ENCODE results near the gene LGALS9C. TPM values are rescaled to one million over a fixed set of nuclear protein-coding genes. Genes with fewer than 3 reads are reported as not detected.
"Not testable (repeated sequence)": the region's sequence is repeated elsewhere in the genome, so short reads cannot be mapped to it uniquely, and the experiment has no call there.

Gene LGALS9C
- total RNA-seq, 1 donor from 2014 or later, result not detected

DNA sequence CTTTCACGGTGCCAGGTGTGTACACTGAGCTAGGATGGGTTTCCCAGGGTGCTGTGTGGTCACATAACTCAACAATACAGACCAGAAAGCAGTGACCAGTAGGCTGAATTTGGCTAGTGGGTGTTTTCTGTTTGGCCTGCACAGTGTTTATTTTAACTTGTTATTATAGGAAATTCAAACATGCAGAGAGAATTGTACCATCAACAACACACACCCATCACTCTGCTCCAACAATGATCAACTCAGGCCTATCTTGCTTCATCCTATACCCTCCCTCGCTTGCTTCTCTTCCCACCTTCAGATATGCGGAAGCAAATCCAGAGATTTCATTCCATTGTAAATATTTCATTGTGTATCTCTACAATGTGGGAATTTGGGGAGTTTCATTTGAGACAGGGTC, 5.2 kb downstream of the LGALS9C start:
- H3K27me3 Mint-ChIP-seq (ENCODE audit: unreplicated experiment); DNase-seq (ENCODE audit: extremely low spot score, unreplicated experiment): not testable (repeated sequence)

DNA sequence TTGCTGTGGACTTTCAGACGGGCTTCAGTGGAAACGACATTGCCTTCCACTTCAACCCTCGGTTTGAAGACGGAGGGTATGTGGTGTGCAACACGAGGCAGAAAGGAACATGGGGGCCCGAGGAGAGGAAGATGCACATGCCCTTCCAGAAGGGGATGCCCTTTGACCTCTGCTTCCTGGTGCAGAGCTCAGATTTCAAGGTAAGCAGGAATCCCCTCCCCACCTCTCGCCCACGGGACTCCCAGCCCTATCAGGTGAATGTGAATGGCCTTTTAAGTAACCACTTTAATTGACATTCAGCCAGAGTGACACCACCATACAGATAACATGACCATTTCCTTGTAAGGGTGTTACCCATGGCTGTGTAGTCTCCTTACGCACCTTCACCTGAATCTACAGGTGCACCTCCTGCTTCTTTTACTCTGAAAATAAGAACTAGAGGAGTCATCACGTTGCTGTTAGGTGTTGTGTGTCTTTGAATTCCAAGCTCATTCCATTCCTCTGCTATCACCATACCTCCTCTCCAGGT, 9.4 kb downstream of the LGALS9C start:
- H3K27ac Mint-ChIP-seq (ENCODE audit: unreplicated experiment), result not testable (repeated sequence)

More for the DNA sequence above, 5.2 kb downstream of the LGALS9C start:
- H3K36me3 Mint-ChIP-seq (ENCODE audit: unreplicated experiment); H3K4me3 Mint-ChIP-seq (ENCODE audit: unreplicated experiment); H3K9me3 Mint-ChIP-seq (ENCODE audit: unreplicated experiment); H3K27ac Mint-ChIP-seq (ENCODE audit: unreplicated experiment); H3K4me1 Mint-ChIP-seq (ENCODE audit: unreplicated experiment): not testable (repeated sequence)

DNA sequence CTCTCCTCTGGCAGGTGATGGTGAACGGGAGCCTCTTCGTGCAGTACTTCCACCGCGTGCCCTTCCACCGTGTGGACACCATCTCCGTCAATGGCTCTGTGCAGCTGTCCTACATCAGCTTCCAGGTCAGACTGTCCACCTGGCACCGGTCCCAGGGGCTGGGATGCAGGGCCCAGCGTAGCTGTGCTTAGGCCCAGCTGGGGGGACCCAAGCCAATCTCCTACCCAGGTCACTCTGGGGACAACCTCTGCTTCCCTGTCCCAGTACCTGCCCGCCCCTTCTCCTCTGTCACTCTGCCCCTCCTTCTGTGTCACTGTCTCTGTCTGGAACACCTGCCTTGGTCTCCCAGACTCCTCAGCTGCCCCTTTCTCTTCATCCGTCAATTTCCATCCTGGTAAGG, 11.0 kb downstream of the LGALS9C start:
- not testable (repeated sequence) for H3K4me3 Mint-ChIP-seq (ENCODE audit: unreplicated experiment); H3K4me1 Mint-ChIP-seq (ENCODE audit: unreplicated experiment); DNase-seq (ENCODE audit: extremely low spot score, unreplicated experiment); H3K9me3 Mint-ChIP-seq (ENCODE audit: unreplicated experiment); H3K27me3 Mint-ChIP-seq (ENCODE audit: unreplicated experiment); H3K36me3 Mint-ChIP-seq (ENCODE audit: unreplicated experiment); H3K27ac Mint-ChIP-seq (ENCODE audit: unreplicated experiment)

More for the DNA sequence above, 9.4 kb downstream of the LGALS9C start:
- not testable (repeated sequence) for H3K36me3 Mint-ChIP-seq (ENCODE audit: unreplicated experiment); H3K27me3 Mint-ChIP-seq (ENCODE audit: unreplicated experiment); DNase-seq (ENCODE audit: extremely low spot score, unreplicated experiment); H3K4me3 Mint-ChIP-seq (ENCODE audit: unreplicated experiment); H3K9me3 Mint-ChIP-seq (ENCODE audit: unreplicated experiment); H3K4me1 Mint-ChIP-seq (ENCODE audit: unreplicated experiment)

GRCh38 chr17:18488622-18489021, 12.0 kb downstream of the LGALS9C start:
- not testable (repeated sequence) for H3K4me1 Mint-ChIP-seq (ENCODE audit: unreplicated experiment); H3K9me3 Mint-ChIP-seq (ENCODE audit: unreplicated experiment); H3K27ac Mint-ChIP-seq (ENCODE audit: unreplicated experiment); DNase-seq (ENCODE audit: extremely low spot score, unreplicated experiment); H3K27me3 Mint-ChIP-seq (ENCODE audit: unreplicated experiment); H3K4me3 Mint-ChIP-seq (ENCODE audit: unreplicated experiment); H3K36me3 Mint-ChIP-seq (ENCODE audit: unreplicated experiment)

- H3K27me3 Mint-ChIP-seq (ENCODE audit: unreplicated experiment); H3K36me3 Mint-ChIP-seq (ENCODE audit: unreplicated experiment): not testable (repeated sequence)
Observed at GRCh38 chr17:18490016-18490415, 13.4 kb downstream of the LGALS9C start.

GRCh38 chr17:18492712-18493480, 16.3 kb downstream of the LGALS9C start:
- not testable (repeated sequence) for H3K36me3 Mint-ChIP-seq (ENCODE audit: unreplicated experiment); H3K4me3 Mint-ChIP-seq (ENCODE audit: unreplicated experiment); DNase-seq (ENCODE audit: extremely low spot score, unreplicated experiment); H3K27me3 Mint-ChIP-seq (ENCODE audit: unreplicated experiment); H3K27ac Mint-ChIP-seq (ENCODE audit: unreplicated experiment); H3K9me3 Mint-ChIP-seq (ENCODE audit: unreplicated experiment); H3K4me1 Mint-ChIP-seq (ENCODE audit: unreplicated experiment)

More at GRCh38 chr17:18490016-18490415, 13.4 kb downstream of the LGALS9C start:
- H3K9me3 Mint-ChIP-seq (ENCODE audit: unreplicated experiment); H3K27ac Mint-ChIP-seq (ENCODE audit: unreplicated experiment); H3K4me3 Mint-ChIP-seq (ENCODE audit: unreplicated experiment); H3K4me1 Mint-ChIP-seq (ENCODE audit: unreplicated experiment); DNase-seq (ENCODE audit: extremely low spot score, unreplicated experiment): not testable (repeated sequence)

- not testable (repeated sequence) for H3K27me3 Mint-ChIP-seq (ENCODE audit: unreplicated experiment); H3K9me3 Mint-ChIP-seq (ENCODE audit: unreplicated experiment); H3K36me3 Mint-ChIP-seq (ENCODE audit: unreplicated experiment); H3K4me3 Mint-ChIP-seq (ENCODE audit: unreplicated experiment); DNase-seq (ENCODE audit: extremely low spot score, unreplicated experiment); H3K27ac Mint-ChIP-seq (ENCODE audit: unreplicated experiment); H3K4me1 Mint-ChIP-seq (ENCODE audit: unreplicated experiment)
Observed at GRCh38 chr17:18494250-18494768, 17.7 kb downstream of the LGALS9C start.

DNA sequence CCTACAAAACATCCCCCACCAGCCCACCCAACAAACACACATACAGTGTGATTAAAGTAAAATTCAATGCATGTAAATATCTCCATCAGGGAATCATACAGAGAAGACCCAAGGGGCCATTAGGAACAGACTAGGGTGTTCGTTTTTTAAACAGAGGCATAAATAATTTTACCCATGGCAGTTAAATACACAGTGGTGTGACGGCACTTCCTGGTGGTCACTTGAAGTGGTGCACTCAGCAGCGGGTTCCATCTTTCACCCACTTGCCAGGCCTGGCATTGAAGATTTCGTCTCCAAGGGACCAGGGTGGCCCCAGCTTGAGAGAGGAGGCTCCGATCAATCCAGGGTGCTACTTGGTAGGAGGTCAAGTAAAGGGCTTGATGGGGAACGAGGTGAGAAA, 20.5 kb downstream of the LGALS9C start:
- H3K36me3 Mint-ChIP-seq (ENCODE audit: unreplicated experiment); H3K4me1 Mint-ChIP-seq (ENCODE audit: unreplicated experiment); H3K27me3 Mint-ChIP-seq (ENCODE audit: unreplicated experiment); DNase-seq (ENCODE audit: extremely low spot score, unreplicated experiment); H3K27ac Mint-ChIP-seq (ENCODE audit: unreplicated experiment); H3K9me3 Mint-ChIP-seq (ENCODE audit: unreplicated experiment); H3K4me3 Mint-ChIP-seq (ENCODE audit: unreplicated experiment): not testable (repeated sequence)
- TF ChIP-seq, protein P1, sequence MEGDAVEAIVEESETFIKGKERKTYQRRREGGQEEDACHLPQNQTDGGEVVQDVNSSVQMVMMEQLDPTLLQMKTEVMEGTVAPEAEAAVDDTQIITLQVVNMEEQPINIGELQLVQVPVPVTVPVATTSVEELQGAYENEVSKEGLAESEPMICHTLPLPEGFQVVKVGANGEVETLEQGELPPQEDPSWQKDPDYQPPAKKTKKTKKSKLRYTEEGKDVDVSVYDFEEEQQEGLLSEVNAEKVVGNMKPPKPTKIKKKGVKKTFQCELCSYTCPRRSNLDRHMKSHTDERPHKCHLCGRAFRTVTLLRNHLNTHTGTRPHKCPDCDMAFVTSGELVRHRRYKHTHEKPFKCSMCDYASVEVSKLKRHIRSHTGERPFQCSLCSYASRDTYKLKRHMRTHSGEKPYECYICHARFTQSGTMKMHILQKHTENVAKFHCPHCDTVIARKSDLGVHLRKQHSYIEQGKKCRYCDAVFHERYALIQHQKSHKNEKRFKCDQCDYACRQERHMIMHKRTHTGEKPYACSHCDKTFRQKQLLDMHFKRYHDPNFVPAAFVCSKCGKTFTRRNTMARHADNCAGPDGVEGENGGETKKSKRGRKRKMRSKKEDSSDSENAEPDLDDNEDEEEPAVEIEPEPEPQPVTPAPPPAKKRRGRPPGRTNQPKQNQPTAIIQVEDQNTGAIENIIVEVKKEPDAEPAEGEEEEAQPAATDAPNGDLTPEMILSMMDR (IDR thresholded peaks at IDR 0.05), result peak; percentile 47

DNA sequence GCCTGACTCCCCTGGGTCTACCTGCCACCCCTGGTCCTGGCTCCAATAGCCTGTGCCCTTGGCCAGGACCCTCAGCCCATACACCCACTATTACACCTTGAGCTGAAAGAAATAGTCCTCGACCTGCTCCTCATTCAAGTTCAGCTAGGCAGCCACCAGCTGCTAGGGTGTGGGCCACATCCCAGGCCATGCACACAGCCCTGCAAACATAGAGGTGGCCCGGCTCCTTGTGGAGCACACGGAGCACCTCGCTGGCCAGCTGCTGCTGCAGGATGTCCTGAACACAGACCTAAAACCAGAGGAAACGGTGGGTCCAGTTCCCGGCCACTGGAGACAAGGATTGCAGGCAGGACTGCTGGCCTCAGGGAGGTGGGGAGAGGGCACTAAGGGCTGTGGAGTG, 22.5 kb downstream of the LGALS9C start:
- H3K4me3 Mint-ChIP-seq (ENCODE audit: unreplicated experiment); H3K27ac Mint-ChIP-seq (ENCODE audit: unreplicated experiment); H3K27me3 Mint-ChIP-seq (ENCODE audit: unreplicated experiment); H3K4me1 Mint-ChIP-seq (ENCODE audit: unreplicated experiment); H3K9me3 Mint-ChIP-seq (ENCODE audit: unreplicated experiment); H3K36me3 Mint-ChIP-seq (ENCODE audit: unreplicated experiment); DNase-seq (ENCODE audit: extremely low spot score, unreplicated experiment): not testable (repeated sequence)

DNA sequence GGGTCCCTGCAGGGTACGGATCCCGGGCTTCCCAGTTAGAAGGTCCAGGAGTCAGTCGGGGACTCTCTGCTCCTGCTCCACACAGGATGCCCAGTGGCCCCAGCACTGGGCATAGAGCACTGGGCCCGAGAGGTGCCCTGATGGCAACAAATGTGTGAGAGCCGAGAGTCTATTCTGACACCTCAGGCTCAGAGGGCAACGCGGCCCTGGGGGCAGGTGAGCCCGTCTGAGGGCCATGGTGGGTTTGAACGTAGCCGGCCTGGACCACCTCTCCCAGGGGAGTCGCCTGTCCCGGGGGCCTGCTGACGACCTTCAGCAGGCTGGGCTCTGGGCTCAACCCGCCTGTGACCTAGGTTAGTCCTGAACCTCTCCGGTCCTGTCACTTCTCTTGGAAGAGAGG, 23.2 kb downstream of the LGALS9C start:
- not testable (repeated sequence) for H3K4me3 Mint-ChIP-seq (ENCODE audit: unreplicated experiment); H3K9me3 Mint-ChIP-seq (ENCODE audit: unreplicated experiment); H3K27ac Mint-ChIP-seq (ENCODE audit: unreplicated experiment); H3K4me1 Mint-ChIP-seq (ENCODE audit: unreplicated experiment); H3K27me3 Mint-ChIP-seq (ENCODE audit: unreplicated experiment); DNase-seq (ENCODE audit: extremely low spot score, unreplicated experiment); H3K36me3 Mint-ChIP-seq (ENCODE audit: unreplicated experiment)

DNA sequence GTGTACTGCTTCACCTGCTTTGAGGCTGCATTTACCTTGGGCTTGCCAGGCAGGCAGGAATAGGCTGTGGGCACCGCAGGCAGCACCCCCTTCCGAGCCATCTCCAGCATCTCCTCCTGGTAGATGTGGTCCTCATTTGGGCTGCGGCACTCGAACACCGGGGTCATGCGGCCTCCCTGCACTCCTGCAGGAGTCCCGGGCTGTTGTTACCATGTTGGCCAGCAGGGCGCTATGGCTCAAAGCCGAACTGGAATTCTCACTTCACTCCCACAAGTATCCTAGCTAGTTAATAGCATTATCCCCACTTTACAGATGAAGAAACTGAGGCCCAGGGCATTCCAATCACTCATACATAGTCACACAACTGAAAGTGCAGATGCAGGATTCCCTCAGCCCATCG, 23.7 kb downstream of the LGALS9C start:
- H3K36me3 Mint-ChIP-seq (ENCODE audit: unreplicated experiment); H3K27ac Mint-ChIP-seq (ENCODE audit: unreplicated experiment); H3K4me1 Mint-ChIP-seq (ENCODE audit: unreplicated experiment): not testable (repeated sequence)

More for the DNA sequence above, 23.7 kb downstream of the LGALS9C start:
- H3K27me3 Mint-ChIP-seq (ENCODE audit: unreplicated experiment); H3K4me3 Mint-ChIP-seq (ENCODE audit: unreplicated experiment); DNase-seq (ENCODE audit: extremely low spot score, unreplicated experiment); H3K9me3 Mint-ChIP-seq (ENCODE audit: unreplicated experiment): not testable (repeated sequence)

Measured in osteocyte (in vitro differentiated cells).